Fibroblast of lung (primary cell): ENCODE data around the gene SNRK. TPM values are rescaled to one million over a fixed set of nuclear protein-coding genes. Genes with fewer than 3 reads are reported as not detected.

Experiments
- DNase-seq, 2 donors: peaks; one replicate each; pipeline versions ENCODE4 v3.0.0 to v3.0.0-alpha.2; 2010; ENCODE audit warnings: low read depth in 2 of 2
- H2AFZ ChIP-seq: 2 replicates; pipeline ENCODE4 v1.5.1; 2012; ENCODE audit warnings: low read length, control low read depth, inconsistent platforms
- H3K27ac ChIP-seq: 2 replicates; pipeline ENCODE4 v1.5.1; 2011; ENCODE audit warnings: low read length, control low read depth; ENCODE audit not compliant: insufficient read depth
- H3K27me3 ChIP-seq: 2 replicates; pipeline ENCODE4 v1.5.1; 2011; ENCODE audit warnings: mild to moderate bottlenecking, low read length; ENCODE audit not compliant: control insufficient read depth, insufficient read depth
- H3K36me3 ChIP-seq: 2 replicates; pipeline ENCODE4 v1.5.1; 2011; ENCODE audit warnings: low read length; ENCODE audit not compliant: control insufficient read depth, insufficient read depth
- H3K4me1 ChIP-seq: 2 replicates; pipeline ENCODE4 v1.5.1; 2011; ENCODE audit warnings: low read length; ENCODE audit not compliant: control insufficient read depth, insufficient read depth; ENCODE audit errors: extremely low read depth
- H3K4me2 ChIP-seq: 2 replicates; pipeline ENCODE4 v1.5.1; 2011; ENCODE audit warnings: low read length, control low read depth; ENCODE audit not compliant: insufficient read depth; ENCODE audit errors: extremely low read depth
- H3K4me3 ChIP-seq, 4 experiments: fragments of 200-600 bp in 1 of 4; sonication (generic) in 1 of 4; replicated peaks in 1 of 4; 2 replicates each; pipeline ENCODE4 v1.5.1; 2011 to 2016; ENCODE audit warnings: low read length in 4 of 4, low read depth in 3 of 4, mild to moderate bottlenecking in 3 of 4, control low read depth in 2 of 4, inconsistent platforms in 1 of 4, mixed read lengths in 1 of 4; ENCODE audit not compliant: insufficient read depth in 1 of 4; ENCODE audit errors: control extremely low read depth in 1 of 4
- H3K79me2 ChIP-seq: 2 replicates; pipeline ENCODE4 v1.5.1; 2012; ENCODE audit warnings: mild to moderate bottlenecking, low read length, inconsistent platforms; ENCODE audit not compliant: control insufficient read depth, insufficient read depth
- H3K9ac ChIP-seq: 2 replicates; pipeline ENCODE4 v1.5.1; 2011; ENCODE audit warnings: mild to moderate bottlenecking, low read length, control low read depth; ENCODE audit not compliant: insufficient read depth
- H3K9me3 ChIP-seq: 2 replicates; pipeline ENCODE4 v1.5.1; 2012; ENCODE audit warnings: low read depth, low read length; ENCODE audit not compliant: control insufficient read depth, insufficient read depth
- H4K20me1 ChIP-seq: 2 replicates; pipeline ENCODE4 v1.5.1; 2011; ENCODE audit warnings: low read length; ENCODE audit not compliant: control insufficient read depth, insufficient read depth; ENCODE audit errors: extremely low read depth
- EZH2 ChIP-seq: IDR thresholded peaks from 2 replicates; pipeline ENCODE4 v1.5.1; 2012; ENCODE audit warnings: low read length, control low read depth, mild to moderate bottlenecking; ENCODE audit errors: missing control alignments
- polyA plus RNA-seq, 2 donors: library from polyadenylated mRNA; depleted of rRNA in 1 of 2; stranded (reverse) in 1 of 2; unstranded in 1 of 2; fragments of >200 nt; gene quantifications; 2 replicates each; pipeline ENCODE4 v1.2.1, GENCODE V29; 2011 to 2012; ENCODE audit warnings: missing spikeins in 1 of 2
- total RNA-seq: library from RNA; depleted of rRNA; stranded (reverse); fragments of >200 nt; gene quantifications from 2 replicates; pipeline ENCODE4 v1.2.1, GENCODE V29; 2014
- TF ChIP-seq, protein P1 (sequence below), 2 donors: IDR thresholded peaks in 1 of 2; conservative IDR thresholded peaks in 1 of 2; 1 replicate in 1 of 2; 2 replicates in 1 of 2; pipeline ENCODE4 v1.5.1; 2011 to 2012; ENCODE audit warnings: low read length in 2 of 2, control low read depth in 1 of 2, inconsistent platforms in 1 of 2, low read depth in 1 of 2, mild to moderate bottlenecking in 1 of 2

The SNRK gene
- total and polyA plus RNA-seq, 2 donors (not counting 1 experiment from before 2014, with no cell fraction given), result 11.9 to 22.6 TPM

DNA sequence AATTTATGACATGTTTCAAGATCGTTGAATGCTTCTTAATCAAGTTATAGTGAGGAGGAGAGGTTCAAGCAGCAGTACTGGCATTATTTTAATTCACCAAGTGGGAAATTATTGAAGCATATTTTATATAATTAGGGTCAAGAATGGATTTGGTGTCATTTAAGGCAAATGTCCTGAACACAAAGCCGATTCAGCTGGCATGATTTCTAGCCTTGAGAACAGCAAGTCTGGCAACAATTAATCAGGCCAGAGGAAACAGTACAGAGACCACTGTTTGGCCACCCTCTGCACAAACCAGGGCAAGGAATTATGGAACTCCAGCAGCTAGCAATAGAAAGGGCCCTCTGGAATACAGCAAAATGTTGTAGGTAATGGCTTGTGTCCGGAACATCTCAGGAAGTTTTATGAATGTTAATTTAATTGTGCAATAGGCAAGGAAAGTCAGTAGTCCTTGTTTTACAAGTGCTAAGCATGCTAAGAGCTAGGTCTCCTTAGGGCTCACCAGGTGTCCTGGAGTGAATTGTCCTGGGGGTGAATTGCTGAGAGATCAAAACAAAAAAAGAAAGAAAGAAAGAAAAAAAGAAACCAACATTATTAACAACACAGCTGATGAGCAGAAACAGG lies 38.7 kb upstream of the SNRK start:
- Histone ChIP-seq H3K9ac (no peak overlapping the region), H3K27me3 (peaks cover 8% of the 10 kb centered on the region), H3K4me3 (no peak overlapping the region), H3K9me3 (no peaks in the 10 kb centered on the region), H4K20me1 (no peaks in the 10 kb centered on the region), H3K79me2 (no peaks in the 10 kb centered on the region), H3K36me3 (no peaks in the 10 kb centered on the region), H3K4me1 (no peaks in the 10 kb centered on the region), H2AFZ (no peak overlapping the region), H3K27ac (no peak overlapping the region), H3K4me2 (no peak overlapping the region)
- TF ChIP-seq EZH2, result no peak
- TF ChIP-seq, protein P1, sequence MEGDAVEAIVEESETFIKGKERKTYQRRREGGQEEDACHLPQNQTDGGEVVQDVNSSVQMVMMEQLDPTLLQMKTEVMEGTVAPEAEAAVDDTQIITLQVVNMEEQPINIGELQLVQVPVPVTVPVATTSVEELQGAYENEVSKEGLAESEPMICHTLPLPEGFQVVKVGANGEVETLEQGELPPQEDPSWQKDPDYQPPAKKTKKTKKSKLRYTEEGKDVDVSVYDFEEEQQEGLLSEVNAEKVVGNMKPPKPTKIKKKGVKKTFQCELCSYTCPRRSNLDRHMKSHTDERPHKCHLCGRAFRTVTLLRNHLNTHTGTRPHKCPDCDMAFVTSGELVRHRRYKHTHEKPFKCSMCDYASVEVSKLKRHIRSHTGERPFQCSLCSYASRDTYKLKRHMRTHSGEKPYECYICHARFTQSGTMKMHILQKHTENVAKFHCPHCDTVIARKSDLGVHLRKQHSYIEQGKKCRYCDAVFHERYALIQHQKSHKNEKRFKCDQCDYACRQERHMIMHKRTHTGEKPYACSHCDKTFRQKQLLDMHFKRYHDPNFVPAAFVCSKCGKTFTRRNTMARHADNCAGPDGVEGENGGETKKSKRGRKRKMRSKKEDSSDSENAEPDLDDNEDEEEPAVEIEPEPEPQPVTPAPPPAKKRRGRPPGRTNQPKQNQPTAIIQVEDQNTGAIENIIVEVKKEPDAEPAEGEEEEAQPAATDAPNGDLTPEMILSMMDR (conservative IDR thresholded peaks at IDR 0.05 in 1 of 2, IDR thresholded peaks at IDR 0.05 in 1 of 2; ENCODE audit: low read depth in 1 of 2, low read length in 2 of 2), result no peak
- DNase-seq, result no peak

DNA sequence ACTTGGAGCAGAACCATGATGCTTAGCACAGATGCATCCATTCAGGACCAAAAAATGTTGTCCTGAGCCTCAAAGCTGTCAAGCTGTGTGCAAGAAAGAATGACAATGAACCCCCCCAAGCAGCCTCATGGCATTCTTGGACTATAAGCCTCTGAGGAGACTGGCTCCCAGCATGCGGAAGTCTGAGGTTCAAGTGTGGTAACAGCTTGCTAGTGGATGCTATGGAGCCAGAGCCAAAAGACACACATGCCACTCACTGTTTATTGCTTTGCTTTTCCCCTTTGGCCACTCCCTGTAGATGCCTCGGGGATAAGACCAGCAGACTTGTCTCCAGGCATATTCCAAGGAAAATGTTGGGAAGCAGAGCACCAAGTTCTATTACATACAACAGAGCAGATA lies 38.2 kb upstream of the SNRK start:
- no peak overlapping the region for H2AFZ ChIP-seq
- no peaks in the 10 kb centered on the region for H4K20me1 ChIP-seq
- no peaks in the 10 kb centered on the region for H3K79me2 ChIP-seq
- DNase-seq, result no peak
- H3K4me2 ChIP-seq, result no peak overlapping the region
- no peak overlapping the region for H3K4me3 ChIP-seq
- no peak overlapping the region for H3K9ac ChIP-seq
- no peaks in the 10 kb centered on the region for H3K4me1 ChIP-seq
- TF ChIP-seq, protein P1 (conservative IDR thresholded peaks at IDR 0.05 in 1 of 2, IDR thresholded peaks at IDR 0.05 in 1 of 2; ENCODE audit: low read depth in 1 of 2, low read length in 2 of 2), result no peak
- TF ChIP-seq EZH2, result no peak
- H3K9me3 ChIP-seq, result no peaks in the 10 kb centered on the region
- no peaks in the 10 kb centered on the region for H3K36me3 ChIP-seq
- H3K27ac ChIP-seq, result no peak overlapping the region
- peaks cover 6% of the 10 kb centered on the region for H3K27me3 ChIP-seq

DNA sequence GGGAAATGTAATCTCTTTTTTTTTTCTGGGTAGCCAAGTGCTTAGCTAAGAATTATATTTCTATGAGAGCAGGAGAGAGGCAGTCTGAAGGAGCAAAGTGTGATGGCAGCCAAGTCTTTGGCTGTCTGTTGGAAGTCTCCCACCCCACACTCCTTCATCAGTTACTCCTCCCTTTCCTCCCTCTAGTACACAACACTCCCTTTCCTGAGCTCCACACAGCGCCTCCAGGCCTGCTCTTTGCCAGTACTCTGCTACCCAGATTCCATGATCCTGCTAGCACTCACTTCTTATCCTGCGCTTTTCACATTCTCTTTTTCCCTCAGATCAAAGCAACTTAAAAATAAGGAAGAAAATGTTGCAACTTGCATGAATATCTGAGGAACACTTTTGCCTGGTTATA lies 37.4 kb upstream of the SNRK start:
- no peak overlapping the region for H2AFZ ChIP-seq
- H3K27me3 ChIP-seq, result peaks cover 6% of the 10 kb centered on the region
- no peak for DNase-seq
- H3K9me3 ChIP-seq, result no peaks in the 10 kb centered on the region
- no peaks in the 10 kb centered on the region for H3K79me2 ChIP-seq
- TF ChIP-seq, protein P1 (conservative IDR thresholded peaks at IDR 0.05 in 1 of 2, IDR thresholded peaks at IDR 0.05 in 1 of 2; ENCODE audit: low read depth in 1 of 2, low read length in 2 of 2), result no peak
- TF ChIP-seq EZH2, result no peak
- no peaks in the 10 kb centered on the region for H3K36me3 ChIP-seq
- no peaks in the 10 kb centered on the region for H4K20me1 ChIP-seq
- H3K4me1 ChIP-seq, result no peaks in the 10 kb centered on the region
- H3K27ac ChIP-seq, result no peak overlapping the region
- no peak overlapping the region for H3K4me3 ChIP-seq
- no peak overlapping the region for H3K9ac ChIP-seq
- H3K4me2 ChIP-seq, result no peak overlapping the region
